Liver (tissue), 3 donors: ENCODE measurements around the gene CLEC18C.
"Not testable (repeated sequence)": the region's sequence is repeated elsewhere in the genome, so short reads cannot be mapped to it uniquely, and the experiment has no call there.

ENCODE experiments used
- CTCF ChIP-seq: fragments of 150-350 bp; IDR thresholded peaks from 2 replicates; pipeline ENCODE4 v1.5.1; 2017; ENCODE audit warnings: improper control_type of control experiment, low read depth, low read length; ENCODE audit not compliant: missing input control
- EGR1 ChIP-seq, 2 donors: IDR thresholded peaks; 2 replicates each; pipeline ENCODE4 v1.6.1; 2016 to 2018; ENCODE audit warnings: antibody characterized with exemption in 2 of 2, low read depth in 2 of 2
- MAX ChIP-seq: IDR thresholded peaks from 2 replicates; pipeline ENCODE4 v1.6.1; 2016; ENCODE audit warnings: antibody characterized with exemption
- NR2F2 ChIP-seq: IDR thresholded peaks from 2 replicates; pipeline ENCODE4 v1.6.1; 2016; ENCODE audit warnings: antibody characterized with exemption
- TAF1 ChIP-seq: conservative IDR thresholded peaks from 2 replicates; pipeline ENCODE4 v1.6.1; 2016; ENCODE audit warnings: antibody characterized with exemption, mild to moderate bottlenecking
- donor health status: healthy.
- donor health status: healthy.

- not testable (repeated sequence) for TF ChIP-seq MAX; TAF1; CTCF; NR2F2; EGR1 (IDR thresholded peaks at IDR 0.05; ENCODE audit: low read depth in 2 of 2)
Observed at GRCh38 chr16:70222574-70222973, 49.0 kb downstream of the CLEC18C start.
